HPDE6-E6E7 (cell line): ENCODE data around the gene TMEM60.
"Not testable (repeated sequence)": the region's sequence is repeated elsewhere in the genome, so short reads cannot be mapped to it uniquely, and the experiment has no call there.

Experiments used
- DNase-seq: peaks from one replicate; pipeline ENCODE4 v3.0.0; 2011; ENCODE audit warnings: missing footprints; ENCODE audit errors: extremely low spot score

Gene TMEM60

GRCh38 chr7:77811516-77812289, 13.5 kb upstream of the TMEM60 start:
- no peak for DNase-seq

GRCh38 chr7:77808517-77808916, 10.3 kb upstream of the TMEM60 start:
- DNase-seq: no peak

GRCh38 chr7:77806425-77806824, 8.2 kb upstream of the TMEM60 start:
- DNase-seq: no peak

- DNase-seq: no peak
Measured at GRCh38 chr7:77802557-77803405, 4.5 kb upstream of the TMEM60 start.

- DNase-seq: no peak
Measured at GRCh38 chr7:77800730-77801129, 2.5 kb upstream of the TMEM60 start.

- no peak for DNase-seq
Measured at GRCh38 chr7:77800158-77800557, 1.9 kb upstream of the TMEM60 start.

- DNase-seq: no peak
Measured at GRCh38 chr7:77799078-77799964, 1.1 kb upstream of the TMEM60 start.

GRCh38 chr7:77797734-77798393, 370 bp downstream of the TMEM60 start:
- DNase-seq: peak; percentile 22

GRCh38 chr7:77796960-77797359, 1.3 kb downstream of the TMEM60 start:
- no peak for DNase-seq

GRCh38 chr7:77796109-77796508, 2.1 kb downstream of the TMEM60 start:
- no peak for DNase-seq

GRCh38 chr7:77794000-77794399, 4.2 kb downstream of the TMEM60 start:
- DNase-seq: no peak

- no peak for DNase-seq
Measured at GRCh38 chr7:77791956-77792355, 6.3 kb downstream of the TMEM60 start.

GRCh38 chr7:77791336-77791735, 6.9 kb downstream of the TMEM60 start:
- no peak for DNase-seq

- DNase-seq: no peak
Measured at GRCh38 chr7:77788327-77788902, 9.8 kb downstream of the TMEM60 start.

GRCh38 chr7:77786741-77787140, 11.5 kb downstream of the TMEM60 start:
- DNase-seq: no peak

GRCh38 chr7:77786018-77786417, 12.2 kb downstream of the TMEM60 start:
- no peak for DNase-seq

- DNase-seq: not testable (repeated sequence)
Measured at GRCh38 chr7:77784426-77784825, 13.8 kb downstream of the TMEM60 start.

GRCh38 chr7:77783545-77783944, 14.7 kb downstream of the TMEM60 start:
- DNase-seq: no peak

GRCh38 chr7:77783111-77783510, 15.1 kb downstream of the TMEM60 start:
- DNase-seq: no peak

GRCh38 chr7:77782383-77782782, 15.9 kb downstream of the TMEM60 start:
- no peak for DNase-seq

GRCh38 chr7:77778535-77778934, 19.7 kb downstream of the TMEM60 start:
- no peak for DNase-seq
